Right renal cortex interstitium (tissue), 3 donors: ENCODE measurements around the gene CACNA1E. TPM values are rescaled to one million over a fixed set of nuclear protein-coding genes. Genes with fewer than 3 reads are reported as not detected.

Source experiments
- DNase-seq, 3 donors: peaks; one replicate each; pipeline ENCODE4 v3.0.0-alpha.2; 2013; ENCODE audit warnings: low read depth in 3 of 3, low spot score in 2 of 3
- polyA plus RNA-seq, 3 donors: library from polyadenylated mRNA; unstranded; fragments of 120-200 nt; gene quantifications; one replicate each; pipeline ENCODE4 v1.2.1, GENCODE V29; 2013; ENCODE audit not compliant: insufficient read length in 3 of 3

The CACNA1E gene
- polyA plus RNA-seq, 3 donors: 0.19 to 0.79 (median 0.51) TPM

GRCh38 chr1:181626279-181626938 is 143.1 kb downstream of the CACNA1E start:
- no peak for DNase-seq

GRCh38 chr1:181630398-181630797 is 147.1 kb downstream of the CACNA1E start:
- DNase-seq: no peak

- no peak for DNase-seq
These were observed 147.5 kb downstream of the CACNA1E start for GRCh38 chr1:181630838-181631237.

- DNase-seq: no peak
These were observed 149.2 kb downstream of the CACNA1E start for GRCh38 chr1:181632492-181632891.

- no peak for DNase-seq
These were observed 149.6 kb downstream of the CACNA1E start for GRCh38 chr1:181632960-181633359.

GRCh38 chr1:181635110-181635509 is 151.8 kb downstream of the CACNA1E start:
- DNase-seq: no peak

GRCh38 chr1:181637998-181638397 is 154.7 kb downstream of the CACNA1E start:
- DNase-seq: no peak

GRCh38 chr1:181640956-181641355 is 157.6 kb downstream of the CACNA1E start:
- no peak for DNase-seq

GRCh38 chr1:181643631-181644030 is 160.3 kb downstream of the CACNA1E start:
- DNase-seq: no peak

- DNase-seq: no peak
These were observed 161.9 kb downstream of the CACNA1E start for GRCh38 chr1:181645171-181645570.

- no peak for DNase-seq
These were observed 163.4 kb downstream of the CACNA1E start for GRCh38 chr1:181646710-181647109.

- no peak for DNase-seq
These were observed 164.2 kb downstream of the CACNA1E start for GRCh38 chr1:181647314-181648035.

- no peak for DNase-seq
These were observed 168.0 kb downstream of the CACNA1E start for GRCh38 chr1:181651276-181651675.

- DNase-seq: no peak
These were observed 172.4 kb downstream of the CACNA1E start for GRCh38 chr1:181655756-181656155.

GRCh38 chr1:181656491-181656890 is 173.2 kb downstream of the CACNA1E start:
- DNase-seq: no peak

GRCh38 chr1:181658581-181658980 is 175.3 kb downstream of the CACNA1E start:
- no peak for DNase-seq

- DNase-seq: no peak
These were observed 176.1 kb downstream of the CACNA1E start for GRCh38 chr1:181659321-181659957.

GRCh38 chr1:181660621-181661020 is 177.3 kb downstream of the CACNA1E start:
- no peak for DNase-seq

GRCh38 chr1:181661569-181661968 is 178.3 kb downstream of the CACNA1E start:
- DNase-seq: no peak

GRCh38 chr1:181662606-181663005 is 179.3 kb downstream of the CACNA1E start:
- DNase-seq: no peak

- no peak for DNase-seq
These were observed 181.2 kb downstream of the CACNA1E start for GRCh38 chr1:181664543-181664942.

- no peak for DNase-seq
These were observed 185.9 kb downstream of the CACNA1E start for GRCh38 chr1:181669246-181669645.
